Vagina (tissue), 2 donors: ENCODE measurements around the gene PIAS4.

Experiments used
- POLR2A ChIP-seq, 2 donors: fragments of 450-650 bp; IDR thresholded peaks; one replicate each; pipeline ENCODE4 v1.6.1; 2017; ENCODE audit warnings: antibody characterized with exemption in 2 of 2, mild to moderate bottlenecking in 2 of 2, moderate library complexity in 2 of 2
- POLR2AphosphoS5 ChIP-seq, 2 donors: sonication (generic); formaldehyde crosslinking; IDR thresholded peaks; one replicate each; pipeline ENCODE4 v1.9.0; 2017; ENCODE audit warnings: antibody characterized with exemption in 2 of 2, mild to moderate bottlenecking in 2 of 2, low read depth in 1 of 2; ENCODE audit not compliant: insufficient read depth in 1 of 2
- TF ChIP-seq, protein P1 (sequence below), 3 experiments: fragments of 450-650 bp in 2 of 3; fragments of 200-600 bp in 1 of 3; sonication (generic) in 1 of 3; IDR thresholded peaks; one replicate each; pipeline ENCODE4 v1.5.1; 2017 to 2019; ENCODE audit warnings: antibody characterized with exemption in 3 of 3, mild to moderate bottlenecking in 2 of 3, moderate library complexity in 2 of 3

DNA sequence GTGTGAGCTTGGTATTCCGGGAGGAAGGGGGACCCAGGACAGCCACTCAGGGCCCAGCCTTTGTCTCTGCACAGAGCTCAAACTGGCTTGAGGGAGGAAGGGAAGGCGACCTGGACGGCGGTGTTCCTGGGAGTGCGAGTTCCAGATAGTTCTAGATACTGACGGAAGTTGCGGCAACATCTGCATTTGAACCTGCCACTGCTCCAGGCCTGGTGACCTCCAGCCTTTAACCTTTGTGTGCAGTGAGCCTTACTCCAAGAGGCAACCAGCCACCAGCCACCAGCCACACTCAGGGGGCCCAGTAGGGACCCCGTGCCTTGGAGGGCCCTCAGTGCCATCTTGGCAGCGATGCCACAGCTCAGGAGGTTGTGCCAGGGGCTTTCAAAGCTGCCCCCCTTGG is 74.6 kb downstream of the PIAS4 start:
- TF ChIP-seq, protein P1, sequence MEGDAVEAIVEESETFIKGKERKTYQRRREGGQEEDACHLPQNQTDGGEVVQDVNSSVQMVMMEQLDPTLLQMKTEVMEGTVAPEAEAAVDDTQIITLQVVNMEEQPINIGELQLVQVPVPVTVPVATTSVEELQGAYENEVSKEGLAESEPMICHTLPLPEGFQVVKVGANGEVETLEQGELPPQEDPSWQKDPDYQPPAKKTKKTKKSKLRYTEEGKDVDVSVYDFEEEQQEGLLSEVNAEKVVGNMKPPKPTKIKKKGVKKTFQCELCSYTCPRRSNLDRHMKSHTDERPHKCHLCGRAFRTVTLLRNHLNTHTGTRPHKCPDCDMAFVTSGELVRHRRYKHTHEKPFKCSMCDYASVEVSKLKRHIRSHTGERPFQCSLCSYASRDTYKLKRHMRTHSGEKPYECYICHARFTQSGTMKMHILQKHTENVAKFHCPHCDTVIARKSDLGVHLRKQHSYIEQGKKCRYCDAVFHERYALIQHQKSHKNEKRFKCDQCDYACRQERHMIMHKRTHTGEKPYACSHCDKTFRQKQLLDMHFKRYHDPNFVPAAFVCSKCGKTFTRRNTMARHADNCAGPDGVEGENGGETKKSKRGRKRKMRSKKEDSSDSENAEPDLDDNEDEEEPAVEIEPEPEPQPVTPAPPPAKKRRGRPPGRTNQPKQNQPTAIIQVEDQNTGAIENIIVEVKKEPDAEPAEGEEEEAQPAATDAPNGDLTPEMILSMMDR (IDR thresholded peaks at IDR 0.05) = no peak
- no peak for TF ChIP-seq POLR2AphosphoS5 (IDR thresholded peaks at IDR 0.05; ENCODE audit: insufficient read depth in 1 of 2, low read depth in 1 of 2)
- TF ChIP-seq POLR2A (IDR thresholded peaks at IDR 0.05) = no peak
